Inflammatory macrophage treated with lipopolysaccharide for 4 hours (primary cell): Measurements from ENCODE around the gene INPP4B.
"Not testable (repeated sequence)": the region's sequence is repeated elsewhere in the genome, so short reads cannot be mapped to it uniquely, and the experiment has no call there.

Experiments
- DNase-seq: peaks from one replicate; pipeline ENCODE4 v3.0.0-alpha.2; 2020

The INPP4B gene

GRCh38 chr4:142405021-142405694, 440.9 kb downstream of the INPP4B start:
- peak; percentile 61 for DNase-seq

GRCh38 chr4:142404191-142404611, 441.9 kb downstream of the INPP4B start:
- peak; percentile 2 for DNase-seq

GRCh38 chr4:142402900-142403299, 443.2 kb downstream of the INPP4B start:
- DNase-seq: peak; percentile 19

DNA sequence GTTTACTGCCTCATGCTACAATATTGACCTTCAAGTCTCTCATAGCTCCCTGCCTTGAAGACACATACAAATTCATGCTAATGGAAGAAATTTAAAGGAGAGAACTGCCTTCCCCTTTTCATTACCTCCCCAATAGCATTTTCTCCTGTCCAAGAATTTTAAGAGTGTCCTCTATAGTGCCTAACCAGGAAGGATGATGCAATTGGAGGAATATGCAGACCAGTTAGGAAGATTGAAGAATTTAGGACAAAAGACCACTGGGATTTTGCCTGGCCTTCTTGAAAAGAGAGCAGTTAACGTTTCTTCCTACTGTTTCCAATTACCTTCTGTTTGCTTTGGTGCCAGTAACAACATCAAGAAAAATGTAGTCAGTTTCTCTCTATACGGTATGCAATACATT, 443.9 kb downstream of the INPP4B start:
- no peak for DNase-seq

GRCh38 chr4:142397364-142397991, 448.6 kb downstream of the INPP4B start:
- not testable (repeated sequence) for DNase-seq

DNA sequence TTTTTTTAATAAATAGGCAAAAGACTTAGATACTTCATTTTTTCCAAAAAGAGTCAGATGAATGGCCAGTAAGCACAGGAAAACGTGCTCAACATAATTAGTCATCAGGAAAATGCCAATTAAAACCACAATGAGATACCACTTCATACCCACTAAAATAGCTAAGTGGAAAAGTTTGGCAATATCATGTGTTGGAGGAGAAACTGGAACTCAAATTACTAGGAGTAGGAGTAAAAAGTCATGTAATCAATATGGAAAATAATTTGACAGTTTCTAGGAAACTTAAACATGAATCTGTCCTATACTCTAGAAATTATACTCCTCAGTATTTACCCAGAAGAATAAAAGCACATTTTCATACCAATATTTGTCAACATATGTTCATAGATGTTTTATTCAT, 449.8 kb downstream of the INPP4B start:
- no peak for DNase-seq

- DNase-seq: no peak
Observed at GRCh38 chr4:142393127-142393526, 453.0 kb downstream of the INPP4B start.

GRCh38 chr4:142386856-142387255, 459.2 kb downstream of the INPP4B start:
- DNase-seq: no peak

- DNase-seq: no peak
Observed at GRCh38 chr4:142386449-142386848, 459.7 kb downstream of the INPP4B start.

DNA sequence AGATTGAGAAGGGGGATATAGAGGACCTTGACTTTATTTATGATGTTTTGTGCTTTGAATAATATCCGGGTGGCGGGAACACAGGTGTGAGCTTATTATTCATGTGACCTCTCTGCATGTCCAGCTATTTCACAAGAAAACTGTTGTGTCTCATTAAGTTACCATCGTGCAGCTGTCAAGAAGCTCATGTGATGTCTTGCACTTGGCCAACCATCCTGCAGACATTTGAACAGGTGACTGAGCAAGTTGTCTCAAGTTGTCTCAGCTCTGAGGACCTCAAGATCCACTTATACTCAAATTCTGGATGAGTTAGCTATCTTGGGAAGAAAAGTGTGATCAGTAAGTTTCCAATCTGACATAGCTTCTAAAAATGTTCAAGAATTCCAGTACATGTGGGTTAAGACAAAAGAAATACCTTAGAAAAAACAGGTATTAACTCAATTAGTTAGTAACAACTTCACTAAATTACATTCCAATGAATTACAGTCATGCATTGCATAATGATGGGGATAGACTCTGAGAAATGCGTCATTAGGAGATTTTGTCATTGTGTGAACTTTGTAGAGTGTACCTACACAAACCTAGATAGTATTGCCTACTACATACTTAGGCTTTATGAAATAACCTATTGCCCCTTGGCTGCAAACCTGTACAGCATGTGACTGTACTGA, 462.2 kb downstream of the INPP4B start:
- DNase-seq: no peak

DNA sequence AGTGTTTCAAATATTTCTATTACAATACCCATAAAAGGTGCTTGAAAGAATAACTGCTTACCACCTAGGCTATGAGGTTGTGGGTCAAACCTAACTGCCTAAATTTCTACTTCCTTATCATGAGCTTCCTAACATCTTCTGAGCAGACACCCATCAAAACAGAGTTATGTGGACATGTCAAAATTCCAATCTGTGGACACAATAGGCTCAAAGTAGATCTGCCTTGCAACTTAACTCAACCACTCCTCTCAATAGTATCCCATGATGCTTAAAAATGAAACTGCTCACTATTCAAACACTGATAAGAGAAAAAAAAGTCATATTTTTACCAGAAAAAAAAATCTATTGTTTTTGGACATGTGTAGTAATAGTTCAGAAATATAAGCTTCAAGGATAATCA, 462.7 kb downstream of the INPP4B start:
- DNase-seq: no peak

DNA sequence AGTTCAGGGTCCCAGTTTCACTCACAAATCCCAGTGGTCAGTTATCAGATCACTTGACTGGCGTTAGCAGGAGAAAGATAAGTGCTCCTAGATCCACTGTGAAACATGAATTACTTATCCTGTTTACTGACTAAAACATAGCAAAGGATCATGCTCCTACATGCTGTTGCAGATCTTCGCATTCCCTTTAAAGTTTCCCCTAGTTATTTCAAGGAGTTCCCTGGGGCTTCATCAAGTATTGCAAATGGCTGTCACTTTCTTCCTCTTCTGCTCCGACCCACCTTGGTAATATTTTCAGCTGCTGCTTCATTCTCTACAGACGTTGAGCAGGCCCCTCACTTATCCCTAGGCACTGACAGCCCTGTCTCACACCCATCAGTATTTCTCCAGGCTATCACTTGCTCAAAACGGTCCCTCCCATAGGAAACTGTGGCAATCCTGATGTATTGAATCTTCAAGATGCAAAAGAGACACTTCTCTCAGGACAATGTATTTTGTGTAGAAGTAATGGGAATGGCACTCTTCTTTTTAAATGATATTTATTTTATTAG, 466.0 kb downstream of the INPP4B start:
- DNase-seq: no peak

GRCh38 chr4:142379277-142380051, 466.6 kb downstream of the INPP4B start:
- no peak for DNase-seq

GRCh38 chr4:142378179-142378578, 467.9 kb downstream of the INPP4B start:
- no peak for DNase-seq

GRCh38 chr4:142377342-142378091, 468.6 kb downstream of the INPP4B start:
- no peak for DNase-seq

DNA sequence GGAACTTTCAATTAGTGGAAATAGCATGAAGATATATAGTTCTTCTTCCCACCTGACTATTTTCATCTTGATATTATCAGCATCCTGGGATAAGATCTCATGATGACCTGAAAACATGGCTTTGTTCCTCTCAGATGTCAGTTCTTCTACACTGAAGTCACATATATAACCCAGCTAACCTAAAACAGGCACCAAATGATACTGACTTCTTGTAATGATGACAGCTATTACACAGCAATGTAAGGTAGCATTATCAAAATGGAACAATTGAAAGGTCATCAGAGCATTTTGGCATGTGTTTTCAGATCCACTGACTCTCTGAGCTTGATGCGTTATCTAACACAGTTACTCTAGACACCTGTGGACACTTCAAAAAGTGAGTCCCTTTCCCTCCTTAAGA, 469.9 kb downstream of the INPP4B start:
- DNase-seq: no peak

DNA sequence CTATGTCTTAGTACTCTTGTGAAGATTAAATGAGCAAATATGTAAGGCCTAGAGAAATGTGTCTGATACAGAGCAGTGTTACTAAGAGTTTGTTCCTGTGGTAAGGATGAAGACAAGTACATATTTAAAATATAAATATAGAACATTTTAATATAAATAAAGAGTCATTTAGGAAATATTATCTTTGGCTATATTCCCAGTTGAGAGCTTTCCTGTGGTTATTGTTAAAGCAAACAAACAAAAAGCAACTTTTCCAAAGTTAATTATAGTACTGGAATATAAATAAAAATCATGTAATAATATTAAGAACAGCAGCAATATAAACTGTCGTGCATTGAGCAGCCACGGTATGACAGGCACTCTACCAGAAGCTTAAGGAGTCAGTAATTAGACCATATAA, 472.5 kb downstream of the INPP4B start:
- no peak for DNase-seq

GRCh38 chr4:142372530-142373260, 473.4 kb downstream of the INPP4B start:
- DNase-seq: no peak

- DNase-seq: no peak
Observed at GRCh38 chr4:142369141-142369540, 477.0 kb downstream of the INPP4B start.

DNA sequence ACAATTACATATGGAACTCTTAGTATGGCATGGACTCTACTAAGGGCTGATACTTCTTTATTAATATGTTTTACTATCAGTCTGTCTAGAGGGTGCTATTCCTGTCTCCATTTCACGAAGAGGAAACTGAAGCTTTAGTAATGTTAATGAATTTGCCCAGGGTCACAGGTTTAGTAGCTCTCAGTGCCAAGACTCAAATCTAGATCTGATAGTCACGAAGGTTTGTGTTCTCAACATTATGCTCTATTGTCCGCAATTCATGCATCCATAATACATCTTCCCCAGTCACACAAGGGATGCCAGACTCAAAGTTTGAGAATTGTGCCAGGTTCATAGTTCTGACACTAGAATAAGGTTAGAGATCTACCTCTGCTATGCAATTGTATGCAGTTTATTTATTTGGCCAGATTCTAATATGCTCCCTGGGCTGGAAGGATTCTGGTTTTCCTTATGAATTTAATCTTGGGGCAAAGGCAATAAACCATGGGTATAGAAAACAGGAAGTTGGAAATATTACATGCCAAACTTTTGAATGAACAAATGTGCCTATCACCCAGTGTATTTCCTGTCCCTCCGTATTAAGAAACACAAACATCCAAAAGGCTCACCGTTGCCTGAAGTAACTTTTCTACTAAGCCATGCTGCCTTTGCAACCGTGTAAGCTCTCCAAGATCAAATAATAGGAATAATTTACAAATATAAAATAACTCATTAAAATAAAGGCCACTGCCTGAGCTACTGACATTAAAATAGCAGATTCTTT, 478.5 kb downstream of the INPP4B start:
- no peak for DNase-seq

DNA sequence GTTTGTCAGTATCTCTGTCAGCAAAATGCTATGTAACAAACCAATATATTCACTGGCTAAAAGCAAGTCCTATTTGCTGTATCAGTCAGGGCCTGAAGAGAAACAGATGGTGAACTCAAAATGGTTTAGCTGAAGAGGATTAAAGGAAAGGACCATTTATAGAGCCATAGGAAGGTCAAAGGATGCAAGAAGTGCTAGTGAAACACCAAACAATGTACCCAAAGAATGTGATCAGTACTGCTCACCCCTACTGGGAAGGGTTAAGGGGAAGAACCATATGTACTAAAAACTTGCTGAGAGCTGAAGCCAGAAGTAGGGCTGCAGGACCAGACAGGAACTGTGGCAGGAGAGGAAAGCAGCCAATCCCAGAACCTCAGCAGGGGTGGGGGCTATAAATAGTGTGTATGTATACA, 479.3 kb downstream of the INPP4B start:
- DNase-seq: no peak
